ENCODE measurements around the gene ELOVL6.
A peak's percentile ranks its signal among the peaks of the same experiment; 100 is the strongest.
"Not testable (repeated sequence)": the region's sequence is repeated elsewhere in the genome, so short reads cannot be mapped to it uniquely, and the experiment has no call there.

The ELOVL6 gene

DNA sequence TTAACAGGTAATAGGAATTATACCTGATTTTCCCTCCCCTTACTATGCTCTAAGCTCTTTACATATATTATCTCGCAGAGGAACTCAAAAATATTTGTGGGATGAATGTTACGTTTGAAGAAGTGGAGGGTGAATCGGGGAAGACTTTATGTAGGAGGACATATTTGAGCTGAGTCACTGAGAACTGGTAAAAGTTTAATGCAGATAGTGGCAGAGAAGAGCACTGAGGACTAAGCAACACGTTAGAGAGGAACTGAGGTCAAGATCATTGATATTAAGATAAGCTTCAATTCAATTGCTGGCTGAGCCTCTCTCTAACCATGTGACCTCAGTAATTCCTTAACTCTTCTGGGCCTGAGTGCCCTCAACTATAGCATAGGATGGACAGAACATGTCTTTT lies 26.4 kb upstream of the ELOVL6 start:
- no peak overlapping the region for H3K27ac ChIP-seq (ENCODE audit: low read length)
- TF ChIP-seq EZH2phosphoT487 (IDR thresholded peaks at IDR 0.05; ENCODE audit: low read depth): no peak
- H3K27me3 ChIP-seq (ENCODE audit: low read depth, low read length): 0 out of 2 replicates have a peak, but pooled peaks cover 4% of the 10 kb centered on the region
- H3K36me3 ChIP-seq (replicated peaks; ENCODE audit: low read depth, low read length): no peaks in the 10 kb centered on the region
- no peaks in the 10 kb centered on the region for H3K9me3 ChIP-seq (ENCODE audit: insufficient read depth, low read length)
- no peak overlapping the region for H3K9ac ChIP-seq (ENCODE audit: low read length)
- H3K79me2 ChIP-seq (ENCODE audit: low read length): no peaks in the 10 kb centered on the region
- H2AFZ ChIP-seq (ENCODE audit: low read depth, low read length): no peak overlapping the region
- no peak overlapping the region for H3K4me3 ChIP-seq (ENCODE audit: low read length)
- no peaks in the 10 kb centered on the region for H4K20me1 ChIP-seq (ENCODE audit: insufficient read depth, low read length)
- no peak overlapping the region for H3K4me2 ChIP-seq (ENCODE audit: low read length)
- H3K4me1 ChIP-seq (ENCODE audit: low read length): no peaks in the 10 kb centered on the region

DNA sequence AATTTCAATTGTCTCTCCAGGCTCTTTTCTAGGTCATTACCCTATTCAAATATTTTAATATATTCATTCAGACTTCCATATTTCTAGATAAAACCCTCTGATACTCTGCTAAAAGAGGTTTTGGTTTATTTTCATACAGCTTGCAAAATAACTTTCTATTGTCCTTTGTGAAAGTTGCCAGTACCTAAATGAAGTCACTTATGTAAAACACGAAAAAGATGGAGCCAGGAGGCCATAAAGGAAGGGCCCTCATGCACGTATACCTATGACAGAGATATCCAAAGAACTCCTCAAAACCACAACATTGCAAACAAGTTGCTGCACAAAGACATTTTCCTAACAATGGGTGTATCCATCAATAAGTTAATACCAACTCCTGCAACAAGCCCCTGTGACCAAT lies 25.7 kb upstream of the ELOVL6 start:
- Histone ChIP-seq H2AFZ (ENCODE audit: low read depth, low read length) (0 out of 2 replicates have a peak overlapping the region, but pooled peaks have one; percentile 40), H3K4me3 (ENCODE audit: low read length) (no peak overlapping the region), H3K36me3 (replicated peaks; ENCODE audit: low read depth, low read length) (no peaks in the 10 kb centered on the region), H3K9ac (ENCODE audit: low read length) (no peak overlapping the region), H3K4me1 (ENCODE audit: low read length) (no peaks in the 10 kb centered on the region), H3K79me2 (ENCODE audit: low read length) (no peaks in the 10 kb centered on the region), H3K27ac (ENCODE audit: low read length) (no peak overlapping the region), H3K4me2 (ENCODE audit: low read length) (no peak overlapping the region), H4K20me1 (ENCODE audit: insufficient read depth, low read length) (no peaks in the 10 kb centered on the region), H3K9me3 (ENCODE audit: insufficient read depth, low read length) (no peaks in the 10 kb centered on the region), H3K27me3 (ENCODE audit: low read depth, low read length) (0 out of 2 replicates have a peak, but pooled peaks cover 4% of the 10 kb centered on the region)
- TF ChIP-seq, protein P1, sequence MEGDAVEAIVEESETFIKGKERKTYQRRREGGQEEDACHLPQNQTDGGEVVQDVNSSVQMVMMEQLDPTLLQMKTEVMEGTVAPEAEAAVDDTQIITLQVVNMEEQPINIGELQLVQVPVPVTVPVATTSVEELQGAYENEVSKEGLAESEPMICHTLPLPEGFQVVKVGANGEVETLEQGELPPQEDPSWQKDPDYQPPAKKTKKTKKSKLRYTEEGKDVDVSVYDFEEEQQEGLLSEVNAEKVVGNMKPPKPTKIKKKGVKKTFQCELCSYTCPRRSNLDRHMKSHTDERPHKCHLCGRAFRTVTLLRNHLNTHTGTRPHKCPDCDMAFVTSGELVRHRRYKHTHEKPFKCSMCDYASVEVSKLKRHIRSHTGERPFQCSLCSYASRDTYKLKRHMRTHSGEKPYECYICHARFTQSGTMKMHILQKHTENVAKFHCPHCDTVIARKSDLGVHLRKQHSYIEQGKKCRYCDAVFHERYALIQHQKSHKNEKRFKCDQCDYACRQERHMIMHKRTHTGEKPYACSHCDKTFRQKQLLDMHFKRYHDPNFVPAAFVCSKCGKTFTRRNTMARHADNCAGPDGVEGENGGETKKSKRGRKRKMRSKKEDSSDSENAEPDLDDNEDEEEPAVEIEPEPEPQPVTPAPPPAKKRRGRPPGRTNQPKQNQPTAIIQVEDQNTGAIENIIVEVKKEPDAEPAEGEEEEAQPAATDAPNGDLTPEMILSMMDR (IDR thresholded peaks at IDR 0.05; ENCODE audit: low read depth, low read length): no peak
- TF ChIP-seq EZH2phosphoT487 (IDR thresholded peaks at IDR 0.05; ENCODE audit: low read depth): no peak

DNA sequence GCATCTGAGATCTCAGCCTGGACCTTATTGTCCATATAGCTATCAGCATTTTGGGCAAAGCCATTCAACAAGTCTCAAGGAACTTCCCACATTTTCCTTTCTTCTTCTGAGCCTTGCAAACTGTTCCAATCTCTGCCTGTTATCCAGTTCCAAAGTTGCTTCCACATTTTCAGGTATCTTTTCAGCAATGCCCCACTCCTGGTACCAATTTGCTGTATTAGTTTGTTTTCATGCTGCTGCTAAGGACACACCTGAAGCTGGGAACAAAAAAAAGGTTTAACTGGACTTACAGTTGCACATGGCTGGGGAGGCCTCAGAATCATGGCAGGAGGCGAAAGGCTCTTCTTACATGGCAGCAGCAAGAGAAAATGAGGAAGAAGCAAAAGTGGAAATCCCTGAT lies 20.5 kb upstream of the ELOVL6 start:
- not testable (repeated sequence) for H3K4me1 ChIP-seq (ENCODE audit: low read length); H3K36me3 ChIP-seq (replicated peaks; ENCODE audit: low read depth, low read length); H3K4me3 ChIP-seq (ENCODE audit: low read length); H3K4me2 ChIP-seq (ENCODE audit: low read length); H2AFZ ChIP-seq (ENCODE audit: low read depth, low read length); H3K27me3 ChIP-seq (ENCODE audit: low read depth, low read length); H4K20me1 ChIP-seq (ENCODE audit: insufficient read depth, low read length); H3K9ac ChIP-seq (ENCODE audit: low read length); H3K27ac ChIP-seq (ENCODE audit: low read length); H3K79me2 ChIP-seq (ENCODE audit: low read length); H3K9me3 ChIP-seq (ENCODE audit: insufficient read depth, low read length)

DNA sequence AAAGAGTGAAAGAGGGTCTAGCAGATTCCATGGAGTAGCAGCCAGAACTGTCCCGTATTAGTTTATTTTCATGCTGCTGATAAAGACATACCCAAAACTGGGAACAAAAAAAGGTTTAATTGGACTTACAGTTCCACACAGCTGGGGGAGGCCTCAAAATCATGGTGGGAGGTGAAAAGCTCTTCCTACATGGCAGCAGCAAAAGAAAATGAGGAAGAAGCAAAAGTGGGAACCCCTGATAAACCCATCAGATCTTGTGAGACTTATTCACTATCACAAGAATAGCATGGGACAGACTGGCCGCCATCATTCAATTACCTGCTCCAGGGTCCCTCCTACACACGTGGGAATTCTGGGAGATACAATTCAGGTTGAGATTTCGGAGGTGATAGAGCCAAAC lies 18.8 kb upstream of the ELOVL6 start:
- H3K79me2 ChIP-seq (ENCODE audit: low read length); H3K9ac ChIP-seq (ENCODE audit: low read length); H3K9me3 ChIP-seq (ENCODE audit: insufficient read depth, low read length); H3K27me3 ChIP-seq (ENCODE audit: low read depth, low read length); H3K36me3 ChIP-seq (replicated peaks; ENCODE audit: low read depth, low read length); H3K4me1 ChIP-seq (ENCODE audit: low read length); H3K27ac ChIP-seq (ENCODE audit: low read length); H4K20me1 ChIP-seq (ENCODE audit: insufficient read depth, low read length); H3K4me3 ChIP-seq (ENCODE audit: low read length); H3K4me2 ChIP-seq (ENCODE audit: low read length); H2AFZ ChIP-seq (ENCODE audit: low read depth, low read length): not testable (repeated sequence)

DNA sequence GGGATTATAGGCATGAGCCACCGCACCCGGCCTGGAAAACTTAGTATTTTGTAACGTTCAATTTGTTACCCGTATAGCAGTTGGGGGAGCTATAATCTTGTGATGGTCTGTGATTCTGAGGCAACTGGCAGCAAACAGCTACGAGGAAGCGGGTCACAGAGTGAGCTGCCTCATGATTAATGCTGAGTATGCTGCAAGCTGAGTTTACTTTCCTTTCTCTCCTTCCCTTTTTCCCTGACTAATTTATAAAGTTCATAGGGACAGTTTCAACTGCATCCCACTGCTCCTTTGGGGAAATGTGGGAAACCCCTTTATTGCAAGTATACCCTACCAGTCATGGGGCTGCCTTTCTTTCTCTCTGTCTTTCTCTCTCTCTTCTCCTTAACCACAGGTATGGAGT lies 17.7 kb upstream of the ELOVL6 start:
- H2AFZ ChIP-seq (ENCODE audit: low read depth, low read length): no peak overlapping the region
- H3K79me2 ChIP-seq (ENCODE audit: low read length): no peaks in the 10 kb centered on the region
- H3K27me3 ChIP-seq (ENCODE audit: low read depth, low read length): no peaks in the 10 kb centered on the region
- no peaks in the 10 kb centered on the region for H3K36me3 ChIP-seq (replicated peaks; ENCODE audit: low read depth, low read length)
- H3K27ac ChIP-seq (ENCODE audit: low read length): no peak overlapping the region
- H3K9ac ChIP-seq (ENCODE audit: low read length): no peak overlapping the region
- H3K4me1 ChIP-seq (ENCODE audit: low read length): no peaks in the 10 kb centered on the region
- H4K20me1 ChIP-seq (ENCODE audit: insufficient read depth, low read length): no peaks in the 10 kb centered on the region
- no peaks in the 10 kb centered on the region for H3K9me3 ChIP-seq (ENCODE audit: insufficient read depth, low read length)
- TF ChIP-seq EZH2phosphoT487 (IDR thresholded peaks at IDR 0.05; ENCODE audit: low read depth): no peak
- TF ChIP-seq, protein P1 (IDR thresholded peaks at IDR 0.05; ENCODE audit: low read depth, low read length): no peak
- H3K4me3 ChIP-seq (ENCODE audit: low read length): no peak overlapping the region
- no peak overlapping the region for H3K4me2 ChIP-seq (ENCODE audit: low read length)

DNA sequence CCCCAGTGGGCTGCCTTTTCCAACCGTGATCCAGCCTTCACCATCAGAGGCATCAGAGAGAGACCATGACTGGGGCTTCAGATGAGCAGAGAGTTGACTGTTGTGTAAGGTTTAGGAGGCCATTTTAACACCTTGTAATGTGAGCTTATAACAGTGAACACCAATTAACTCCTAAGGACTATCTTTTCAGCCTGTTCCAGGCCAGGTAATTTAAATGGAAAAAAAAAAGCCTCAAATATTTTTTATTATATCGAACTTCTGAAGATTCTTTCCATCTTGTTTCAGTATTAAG lies 13.3 kb upstream of the ELOVL6 start:
- Histone ChIP-seq H3K27me3 (ENCODE audit: low read depth, low read length) (no peaks in the 10 kb centered on the region), H3K36me3 (replicated peaks; ENCODE audit: low read depth, low read length) (no peaks in the 10 kb centered on the region), H3K9ac (ENCODE audit: low read length) (no peak overlapping the region), H4K20me1 (ENCODE audit: insufficient read depth, low read length) (no peaks in the 10 kb centered on the region), H3K4me1 (ENCODE audit: low read length) (no peaks in the 10 kb centered on the region), H3K9me3 (ENCODE audit: insufficient read depth, low read length) (no peaks in the 10 kb centered on the region), H3K79me2 (ENCODE audit: low read length) (no peaks in the 10 kb centered on the region), H3K27ac (ENCODE audit: low read length) (no peak overlapping the region), H2AFZ (ENCODE audit: low read depth, low read length) (no peak overlapping the region), H3K4me3 (ENCODE audit: low read length) (no peak overlapping the region), H3K4me2 (ENCODE audit: low read length) (no peak overlapping the region)
- TF ChIP-seq, protein P1 (IDR thresholded peaks at IDR 0.05; ENCODE audit: low read depth, low read length): no peak
- no peak for TF ChIP-seq EZH2phosphoT487 (IDR thresholded peaks at IDR 0.05; ENCODE audit: low read depth)

Measured in OCI-LY3 (cell line).